Activated CD4-positive, alpha-beta T cell treated with anti-CD3 and anti-CD28 coated beads, Interleukin-2, Interleukin-4, amounts not matched to agents 100 ng/mL and 50 ng/mL, durations not matched to agents 16 hours and 8 hours (primary cell): ENCODE results near the gene IPPK.
"Not testable (repeated sequence)": the region's sequence is repeated elsewhere in the genome, so short reads cannot be mapped to it uniquely, and the experiment has no call there.

Experiments used
- DNase-seq: peaks from one replicate; pipeline ENCODE4 v3.0.0-alpha.2; 2020; ENCODE audit warnings: low spot score

The IPPK gene

GRCh38 chr9:92595930-92596329 is 74.0 kb downstream of the IPPK start:
- no peak for DNase-seq

GRCh38 chr9:92595075-92595474 is 74.9 kb downstream of the IPPK start:
- not testable (repeated sequence) for DNase-seq

GRCh38 chr9:92592946-92593861 is 76.7 kb downstream of the IPPK start:
- DNase-seq, result no peak

GRCh38 chr9:92592537-92592936 is 77.4 kb downstream of the IPPK start:
- DNase-seq, result no peak

- no peak for DNase-seq
Observed at GRCh38 chr9:92590377-92590776, 79.6 kb downstream of the IPPK start.

DNA sequence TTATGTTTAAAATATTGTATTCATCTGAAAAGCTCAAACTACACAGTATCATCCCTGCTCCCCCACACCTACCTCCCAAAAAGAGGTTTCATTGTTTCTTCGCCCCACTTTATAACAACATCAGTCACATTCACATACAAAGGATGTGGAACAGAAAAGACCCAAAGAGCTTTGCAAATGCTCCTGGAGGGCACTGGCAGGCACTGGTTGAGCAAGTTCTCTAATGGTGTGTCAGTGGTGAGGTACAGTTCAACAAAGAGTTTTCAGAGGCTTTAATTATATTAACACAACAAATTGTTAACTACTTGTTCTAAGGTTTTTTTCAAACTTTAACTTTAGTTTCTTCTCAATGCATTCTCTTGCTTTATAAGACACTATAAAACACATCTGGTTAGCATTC is 80.0 kb downstream of the IPPK start:
- DNase-seq, result no peak

DNA sequence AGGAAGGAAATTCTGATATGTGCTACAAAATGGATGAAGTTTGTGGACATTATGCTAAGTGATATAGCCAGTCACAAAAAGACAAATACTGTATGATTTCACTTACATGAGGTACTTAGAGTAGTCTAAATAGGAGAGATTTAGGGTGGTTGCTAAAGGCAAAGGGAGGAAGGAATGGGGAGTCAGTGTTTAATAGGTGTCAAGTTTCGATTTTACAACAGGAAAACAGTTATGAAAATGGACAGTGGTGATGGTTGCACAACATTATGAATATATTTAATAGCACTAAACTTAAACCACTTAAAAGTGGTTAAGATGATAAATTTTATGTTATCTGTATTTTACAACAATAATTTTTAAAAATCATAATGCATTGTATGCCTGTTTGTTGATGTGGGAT is 93.8 kb downstream of the IPPK start:
- no peak for DNase-seq

DNA sequence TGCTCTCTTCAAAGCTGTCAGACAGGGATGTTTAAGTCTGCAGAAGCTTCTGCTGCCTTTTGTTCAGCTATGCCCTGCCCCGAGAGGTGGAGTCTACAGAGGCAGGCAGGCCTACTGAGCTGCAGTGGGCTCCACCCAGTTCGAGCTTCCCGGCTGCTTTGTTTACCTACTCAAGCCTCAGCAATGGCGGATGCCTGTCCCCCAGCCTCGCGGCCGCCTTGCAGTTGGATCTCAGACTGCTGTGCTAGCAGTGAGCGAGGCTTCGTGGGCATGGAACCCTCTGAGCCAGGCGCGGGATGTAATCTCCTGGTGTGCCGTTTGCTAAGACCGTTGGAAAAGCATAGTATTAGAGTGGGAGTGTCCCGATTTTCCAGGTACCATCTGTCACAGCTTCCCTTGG is 96.3 kb downstream of the IPPK start:
- not testable (repeated sequence) for DNase-seq

DNA sequence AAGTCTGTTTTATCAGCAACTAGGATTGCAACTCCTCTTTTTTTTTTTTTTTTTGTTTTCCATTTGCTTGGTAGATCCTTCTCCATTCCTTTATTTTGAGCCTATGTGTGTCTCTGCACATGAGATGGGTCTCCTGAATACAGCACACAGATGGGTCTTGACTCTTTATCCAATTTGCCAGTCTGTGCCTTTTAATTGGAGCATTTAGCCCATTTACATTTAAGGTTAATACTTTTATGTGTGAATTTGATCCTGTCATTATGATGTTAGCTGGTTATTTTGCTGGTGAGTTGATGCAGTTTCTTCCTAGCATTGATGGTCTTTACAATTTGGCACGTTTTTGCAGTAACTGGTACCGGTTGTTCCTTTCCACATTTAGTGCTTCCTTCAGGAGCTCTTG is 98.1 kb downstream of the IPPK start:
- DNase-seq, result not testable (repeated sequence)

- no peak for DNase-seq
Observed at GRCh38 chr9:92564982-92565381, 104.9 kb downstream of the IPPK start.

DNA sequence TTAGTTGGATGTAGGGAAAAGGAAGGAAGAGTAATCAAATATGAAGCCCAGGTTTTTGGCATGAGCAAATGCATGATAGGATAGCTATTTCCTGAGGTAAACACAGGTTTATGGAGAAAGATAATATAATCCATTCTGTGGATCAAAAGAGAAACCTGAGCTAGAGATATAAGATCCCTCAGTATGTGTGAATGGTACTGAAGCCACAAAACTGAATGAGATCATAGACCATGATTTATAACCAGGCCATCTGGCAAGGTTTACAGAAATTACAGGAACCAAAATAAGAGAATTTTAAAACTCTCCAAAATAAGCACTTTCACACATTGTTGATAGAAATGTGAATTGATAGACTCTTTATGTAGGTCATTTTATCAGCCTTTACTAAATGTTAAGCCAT is 105.4 kb downstream of the IPPK start:
- DNase-seq, result no peak
